Effector CD4-positive, alpha-beta T cell (primary cell): ENCODE measurements around the gene ZNF536.
"Not testable (repeated sequence)": the region's sequence is repeated elsewhere in the genome, so short reads cannot be mapped to it uniquely, and the experiment has no call there.

Experiments used
- DNase-seq: peaks from one replicate; pipeline ENCODE4 v3.0.0-alpha.2; 2020

Gene ZNF536

GRCh38 chr19:30341611-30342201, 30.5 kb upstream of the ZNF536 start:
- DNase-seq: no peak

- no peak for DNase-seq
Observed at GRCh38 chr19:30342901-30343300, 29.3 kb upstream of the ZNF536 start.

GRCh38 chr19:30344446-30345425, 27.4 kb upstream of the ZNF536 start:
- DNase-seq: no peak

- DNase-seq: no peak
Observed at GRCh38 chr19:30345686-30346085, 26.5 kb upstream of the ZNF536 start.

- not testable (repeated sequence) for DNase-seq
Observed at GRCh38 chr19:30346468-30346867, 25.7 kb upstream of the ZNF536 start.

- no peak for DNase-seq
Observed at GRCh38 chr19:30349131-30349730, 23.0 kb upstream of the ZNF536 start.

GRCh38 chr19:30350692-30351663, 21.2 kb upstream of the ZNF536 start:
- DNase-seq: no peak

GRCh38 chr19:30351774-30352173, 20.4 kb upstream of the ZNF536 start:
- no peak for DNase-seq

GRCh38 chr19:30353394-30353945, 18.7 kb upstream of the ZNF536 start:
- no peak for DNase-seq

- DNase-seq: no peak
Observed at GRCh38 chr19:30355586-30355985, 16.6 kb upstream of the ZNF536 start.

GRCh38 chr19:30356951-30357579, 15.1 kb upstream of the ZNF536 start:
- DNase-seq: no peak

- no peak for DNase-seq
Observed at GRCh38 chr19:30357580-30357954, 14.6 kb upstream of the ZNF536 start.

GRCh38 chr19:30358319-30358718, 13.9 kb upstream of the ZNF536 start:
- no peak for DNase-seq

GRCh38 chr19:30358821-30359580, 13.2 kb upstream of the ZNF536 start:
- no peak for DNase-seq

- no peak for DNase-seq
Observed at GRCh38 chr19:30359936-30360335, 12.2 kb upstream of the ZNF536 start.

GRCh38 chr19:30360376-30361106, 11.6 kb upstream of the ZNF536 start:
- no peak for DNase-seq

GRCh38 chr19:30361107-30361447, 11.1 kb upstream of the ZNF536 start:
- DNase-seq: no peak

- DNase-seq: no peak
Observed at GRCh38 chr19:30361721-30362120, 10.5 kb upstream of the ZNF536 start.

- no peak for DNase-seq
Observed at GRCh38 chr19:30362156-30362754, 9.9 kb upstream of the ZNF536 start.

- DNase-seq: no peak
Observed at GRCh38 chr19:30363073-30363472, 9.1 kb upstream of the ZNF536 start.
